ENCODE data around the gene RELN.
"Not testable (repeated sequence)": the region's sequence is repeated elsewhere in the genome, so short reads cannot be mapped to it uniquely, and the experiment has no call there.

RELN gene

GRCh38 chr7:103989200-103989784 is at the start of gene RELN:
TSS of gene RELN (minus strand) at chr7:103989658. CDS start at chr7:103989356, 302 bp downstream.
- FAIRE-seq (no peak), DNase-seq (ENCODE audit: extremely low spot score, insufficient read length, low read depth) (no peak)

GRCh38 chr7:104038136-104038535 is 48.7 kb upstream of the RELN start:
- DNase-seq (ENCODE audit: extremely low spot score, insufficient read length, low read depth) (no peak), FAIRE-seq (no peak)

- DNase-seq (ENCODE audit: extremely low spot score, insufficient read length, low read depth); FAIRE-seq: not testable (repeated sequence)
Measured at GRCh38 chr7:104036889-104037288, 47.4 kb upstream of the RELN start.

- FAIRE-seq: no peak
Measured at GRCh38 chr7:104035351-104035750, 45.9 kb upstream of the RELN start.

GRCh38 chr7:104034679-104035078 is 45.2 kb upstream of the RELN start:
- DNase-seq (ENCODE audit: extremely low spot score, insufficient read length, low read depth) (no peak), FAIRE-seq (no peak)

More at GRCh38 chr7:104035351-104035750, 45.9 kb upstream of the RELN start:
- no peak for DNase-seq (ENCODE audit: extremely low spot score, insufficient read length, low read depth)

GRCh38 chr7:104033837-104034236 is 44.4 kb upstream of the RELN start:
- DNase-seq (ENCODE audit: extremely low spot score, insufficient read length, low read depth): no peak
- no peak for FAIRE-seq

GRCh38 chr7:104032486-104032885 is 43.0 kb upstream of the RELN start:
- DNase-seq (ENCODE audit: extremely low spot score, insufficient read length, low read depth) (no peak), FAIRE-seq (no peak)

- FAIRE-seq (no peak), DNase-seq (ENCODE audit: extremely low spot score, insufficient read length, low read depth) (no peak)
Measured at GRCh38 chr7:104029765-104030164, 40.3 kb upstream of the RELN start.

- DNase-seq (ENCODE audit: extremely low spot score, insufficient read length, low read depth) (no peak), FAIRE-seq (no peak)
Measured at GRCh38 chr7:104024632-104025031, 35.2 kb upstream of the RELN start.

- no peak for FAIRE-seq
- no peak for DNase-seq (ENCODE audit: extremely low spot score, insufficient read length, low read depth)
Measured at GRCh38 chr7:104023100-104023499, 33.6 kb upstream of the RELN start.

- FAIRE-seq: no peak
Measured at GRCh38 chr7:104018425-104018824, 29.0 kb upstream of the RELN start.

GRCh38 chr7:104017001-104017400 is 27.5 kb upstream of the RELN start:
- FAIRE-seq: no peak
- DNase-seq (ENCODE audit: extremely low spot score, insufficient read length, low read depth): no peak

More at GRCh38 chr7:104018425-104018824, 29.0 kb upstream of the RELN start:
- no peak for DNase-seq (ENCODE audit: extremely low spot score, insufficient read length, low read depth)

- FAIRE-seq (no peak), DNase-seq (ENCODE audit: extremely low spot score, insufficient read length, low read depth) (no peak)
Measured at GRCh38 chr7:104012835-104013234, 23.4 kb upstream of the RELN start.

GRCh38 chr7:104011829-104012228 is 22.4 kb upstream of the RELN start:
- peak; percentile 26 for FAIRE-seq
- no peak for DNase-seq (ENCODE audit: extremely low spot score, insufficient read length, low read depth)

- DNase-seq (ENCODE audit: extremely low spot score, insufficient read length, low read depth) (no peak), FAIRE-seq (no peak)
Measured at GRCh38 chr7:104010052-104010909, 20.8 kb upstream of the RELN start.

GRCh38 chr7:104008107-104008506 is 18.6 kb upstream of the RELN start:
- FAIRE-seq (no peak), DNase-seq (ENCODE audit: extremely low spot score, insufficient read length, low read depth) (no peak)

GRCh38 chr7:104007614-104008013 is 18.2 kb upstream of the RELN start:
- DNase-seq (ENCODE audit: extremely low spot score, insufficient read length, low read depth) (no peak), FAIRE-seq (no peak)

GRCh38 chr7:104005197-104005596 is 15.7 kb upstream of the RELN start:
- no peak for FAIRE-seq
- no peak for DNase-seq (ENCODE audit: extremely low spot score, insufficient read length, low read depth)

- FAIRE-seq: peak; percentile 50
- no peak for DNase-seq (ENCODE audit: extremely low spot score, insufficient read length, low read depth)
Measured at GRCh38 chr7:103996639-103997038, 7.2 kb upstream of the RELN start.

- no peak for DNase-seq (ENCODE audit: extremely low spot score, insufficient read length, low read depth)
- FAIRE-seq: no peak
Measured at GRCh38 chr7:103996017-103996551, 6.6 kb upstream of the RELN start.

GRCh38 chr7:103995554-103995953 is 6.1 kb upstream of the RELN start:
- FAIRE-seq: no peak
- DNase-seq (ENCODE audit: extremely low spot score, insufficient read length, low read depth): no peak
